IPS-NIHi11 (cell line): Measurements from ENCODE around the gene STT3A.

Source experiments
- DNase-seq: peaks from one replicate; pipeline ENCODE4 v3.0.0; 2012; ENCODE audit warnings: mixed read lengths, low spot score

The STT3A gene

GRCh38 chr11:125588505-125588904, 4.1 kb upstream of the STT3A start:
- no peak for DNase-seq

GRCh38 chr11:125591649-125592304, 875 bp upstream of the STT3A start:
- peak; percentile 46 for DNase-seq

GRCh38 chr11:125593114-125593820, 615 bp downstream of the STT3A start:
- DNase-seq: peak; percentile 32

- no peak for DNase-seq
Measured at GRCh38 chr11:125594958-125595357, 2.3 kb downstream of the STT3A start.

- DNase-seq: no peak
Measured at GRCh38 chr11:125600663-125601062, 8.0 kb downstream of the STT3A start.

GRCh38 chr11:125603207-125603606, 10.6 kb downstream of the STT3A start:
- DNase-seq: no peak

- no peak for DNase-seq
Measured at GRCh38 chr11:125605417-125605816, 12.8 kb downstream of the STT3A start.

GRCh38 chr11:125609545-125609944, 16.9 kb downstream of the STT3A start:
- DNase-seq: no peak

- no peak for DNase-seq
Measured at GRCh38 chr11:125618383-125618782, 25.7 kb downstream of the STT3A start.

- DNase-seq: no peak
Measured at GRCh38 chr11:125621995-125622394, 29.3 kb downstream of the STT3A start.

- no peak for DNase-seq
Measured at GRCh38 chr11:125623064-125623463, 30.4 kb downstream of the STT3A start.

- DNase-seq: no peak
Measured at GRCh38 chr11:125624756-125625213, 32.1 kb downstream of the STT3A start, which contains the start of gene CHEK1. CHEK1 (plus strand) TSS chr11:125625163; CDS start chr11:125626769, 1,606 bp downstream.

GRCh38 chr11:125625225-125625629, 32.6 kb downstream of the STT3A start:
- DNase-seq: no peak

GRCh38 chr11:125625630-125626287, 33.1 kb downstream of the STT3A start:
- DNase-seq: peak; percentile 83

GRCh38 chr11:125626288-125626950, 33.8 kb downstream of the STT3A start:
- peak; percentile 75 for DNase-seq

- no peak for DNase-seq
Measured at GRCh38 chr11:125627236-125627910, 34.7 kb downstream of the STT3A start.

- no peak for DNase-seq
Measured at GRCh38 chr11:125637840-125638239, 45.2 kb downstream of the STT3A start.

GRCh38 chr11:125638315-125638714, 45.7 kb downstream of the STT3A start:
- no peak for DNase-seq

- DNase-seq: no peak
Measured at GRCh38 chr11:125645871-125646270, 53.2 kb downstream of the STT3A start.

GRCh38 chr11:125649465-125650166, 57.0 kb downstream of the STT3A start:
- no peak for DNase-seq

GRCh38 chr11:125662689-125663088, 70.0 kb downstream of the STT3A start:
- DNase-seq: no peak
